ENCODE results near the gene C1QTNF4. TPM values are rescaled to one million over a fixed set of nuclear protein-coding genes. Genes with fewer than 3 reads are reported as not detected.
A peak's percentile ranks its signal among the peaks of the same experiment; 100 is the strongest.

C1QTNF4 gene
- total RNA-seq, 4 donors from 2014 or later, result 1.1 to 3.7 (median 1.9) TPM

DNA sequence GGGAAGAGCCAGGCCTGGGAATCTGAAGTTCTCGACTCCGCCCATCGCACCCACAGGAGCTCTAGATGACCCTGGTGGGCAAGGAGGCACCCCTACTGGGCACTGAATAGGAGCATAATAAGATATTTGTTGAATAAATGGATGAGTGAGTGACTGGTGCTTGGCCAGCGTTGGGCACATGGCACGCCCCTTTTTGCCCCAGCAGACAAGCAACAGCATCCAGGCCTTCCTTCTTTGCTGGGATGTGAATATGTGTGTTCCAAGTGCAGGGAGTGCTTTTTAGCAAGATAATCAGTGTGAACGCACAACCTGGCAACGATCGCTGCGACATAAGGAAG is 40.8 kb downstream of the C1QTNF4 start:
- Histone ChIP-seq H3K36me3 (no peaks in the 10 kb centered on the region), H3K9me3 (no peaks in the 10 kb centered on the region), H3K4me3 (replicated peaks in 1 of 3) (peak overlapping the region in 2 of 3 donors; percentile 4 to 91), H3K27me3 (no peaks in the 10 kb centered on the region), H3K27ac (peak overlapping the region; percentile 17 to 94 (median 93)), H3K4me1 (peaks cover 20 to 25% of the 10 kb centered on the region in 2 donors)
- no peak for DNase-seq
- TF ChIP-seq, protein P1, sequence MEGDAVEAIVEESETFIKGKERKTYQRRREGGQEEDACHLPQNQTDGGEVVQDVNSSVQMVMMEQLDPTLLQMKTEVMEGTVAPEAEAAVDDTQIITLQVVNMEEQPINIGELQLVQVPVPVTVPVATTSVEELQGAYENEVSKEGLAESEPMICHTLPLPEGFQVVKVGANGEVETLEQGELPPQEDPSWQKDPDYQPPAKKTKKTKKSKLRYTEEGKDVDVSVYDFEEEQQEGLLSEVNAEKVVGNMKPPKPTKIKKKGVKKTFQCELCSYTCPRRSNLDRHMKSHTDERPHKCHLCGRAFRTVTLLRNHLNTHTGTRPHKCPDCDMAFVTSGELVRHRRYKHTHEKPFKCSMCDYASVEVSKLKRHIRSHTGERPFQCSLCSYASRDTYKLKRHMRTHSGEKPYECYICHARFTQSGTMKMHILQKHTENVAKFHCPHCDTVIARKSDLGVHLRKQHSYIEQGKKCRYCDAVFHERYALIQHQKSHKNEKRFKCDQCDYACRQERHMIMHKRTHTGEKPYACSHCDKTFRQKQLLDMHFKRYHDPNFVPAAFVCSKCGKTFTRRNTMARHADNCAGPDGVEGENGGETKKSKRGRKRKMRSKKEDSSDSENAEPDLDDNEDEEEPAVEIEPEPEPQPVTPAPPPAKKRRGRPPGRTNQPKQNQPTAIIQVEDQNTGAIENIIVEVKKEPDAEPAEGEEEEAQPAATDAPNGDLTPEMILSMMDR (IDR thresholded peaks at IDR 0.05), result peak in 2 of 6 experiments; percentile 13 to 45
- no peak for TF ChIP-seq POLR2A (IDR thresholded peaks at IDR 0.05)
- intact Hi-C loops (cut with DNase I), result loop anchor here (10.0 kb wide), 1 partner anchor 79 kb away; no protein-coding TSS in a partner anchor
- WGBS, 2 donors, result 16% methylated on average over 9 of the region's 9 CpGs

DNA sequence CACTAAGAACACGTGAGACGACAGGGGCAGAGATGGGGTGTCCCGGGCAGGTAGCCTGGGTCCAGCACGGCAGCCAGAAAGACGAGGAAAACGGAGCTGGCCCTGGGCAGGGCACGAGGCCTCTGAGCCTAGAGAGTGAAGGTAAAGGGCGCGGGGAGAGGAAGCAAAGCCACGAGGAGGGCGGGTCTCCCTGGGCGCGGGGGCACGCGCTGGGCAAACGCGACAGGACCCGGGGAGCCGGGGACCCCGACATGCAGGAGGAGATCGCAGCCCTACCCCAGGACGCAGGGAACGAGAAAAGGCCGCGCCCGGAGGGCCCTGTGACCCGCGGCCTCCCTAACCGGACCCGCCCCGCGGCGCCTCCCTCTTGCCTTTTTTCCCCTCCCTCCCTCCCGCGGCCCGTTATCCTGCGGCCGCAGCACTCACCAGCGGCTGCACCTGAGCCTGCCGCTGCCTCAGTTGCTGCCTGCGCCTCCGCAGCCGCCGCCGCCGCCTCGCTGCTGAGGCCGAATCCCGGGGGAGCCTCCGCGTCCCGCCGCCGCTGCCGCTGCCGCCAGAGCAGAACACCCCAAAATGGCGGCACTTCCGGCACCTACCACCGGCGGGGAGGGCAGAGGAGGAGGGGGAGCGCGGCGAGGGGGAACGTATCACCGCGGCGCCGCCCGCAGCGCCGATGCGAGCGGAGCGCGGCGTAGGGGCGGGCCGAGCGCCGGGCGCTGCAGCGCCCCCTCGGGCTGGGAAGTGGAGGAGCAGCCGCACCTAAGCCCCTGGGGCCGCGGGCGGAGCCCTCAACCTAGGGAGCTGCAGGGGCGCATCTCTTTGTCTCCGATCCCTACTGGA is 41.4 kb downstream of the C1QTNF4 start, which contains the start of gene CELF1:
TSS of gene CELF1 (minus strand) at position 567 of the 840 bp plus-strand sequence. CDS start 53,609 bp downstream, outside the sequence.
- 0% methylated on average over 9 to 53 of the region's 89 CpGs for WGBS, 2 donors
- intact Hi-C loops (cut with DNase I), result loop anchor here (10.0 kb wide), 1 partner anchor 78 kb away; no protein-coding TSS in a partner anchor

DNA sequence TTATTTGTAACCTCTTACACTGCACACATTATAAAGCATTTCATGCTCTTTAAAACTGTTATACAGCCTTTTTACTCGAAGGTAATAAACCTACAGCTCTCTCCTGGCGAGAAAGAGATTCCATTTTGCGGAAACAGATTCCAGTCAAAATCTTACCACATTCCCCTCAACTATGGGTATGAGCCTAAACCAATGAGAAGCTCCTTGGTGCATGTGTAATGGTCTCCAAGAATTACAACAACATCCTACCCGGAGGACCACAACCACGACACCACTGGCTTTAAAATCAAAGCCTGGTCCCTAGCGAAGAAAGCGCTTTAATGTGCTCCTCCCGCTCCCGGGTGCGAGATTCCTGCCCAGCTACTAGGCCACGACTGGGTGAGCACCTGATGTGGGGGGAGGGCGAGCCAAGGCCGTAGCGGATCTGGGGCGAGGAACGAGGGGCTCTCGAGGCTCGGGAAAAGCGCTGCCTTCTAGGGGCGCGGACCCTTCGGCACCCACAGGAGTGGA is 42.1 kb downstream of the C1QTNF4 start:
- Histone ChIP-seq H3K27me3 (no peaks in the 10 kb centered on the region), H3K4me1 (peaks cover 21 to 29% of the 10 kb centered on the region in 2 donors), H3K9me3 (no peaks in the 10 kb centered on the region), H3K36me3 (no peaks in the 10 kb centered on the region), H3K27ac (peak overlapping the region; percentile 81 to 94 (median 93)), H3K4me3 (replicated peaks in 1 of 3) (peak overlapping the region; percentile 28 to 91 (median 51))
- intact Hi-C loops (cut with DNase I), result loop anchor here (10.0 kb wide), 1 partner anchor 77 kb away; no protein-coding TSS in a partner anchor
- DNase-seq, result peak; percentile 48 to 55
- TF ChIP-seq, protein P1 (IDR thresholded peaks at IDR 0.05), result no peak
- no peak for TF ChIP-seq POLR2A (IDR thresholded peaks at IDR 0.05)
- 2 to 6% methylated on average over 12 to 22 of the region's 22 CpGs for WGBS, 2 donors

More for the DNA sequence above, 41.4 kb downstream of the C1QTNF4 start, which contains the start of gene CELF1:
- H3K27me3 ChIP-seq, result no peaks in the 10 kb centered on the region
- H3K4me3 ChIP-seq (replicated peaks in 1 of 3), result peak within 1 kb of the TSS; percentile 28 to 91 (median 51)
- H3K36me3 ChIP-seq, result no peaks in the 10 kb centered on the region
- H3K27ac ChIP-seq, result peak within 1 kb of the TSS; percentile 81 to 94 (median 93)
- no peaks in the 10 kb centered on the region for H3K9me3 ChIP-seq
- H3K4me1 ChIP-seq, result peaks cover 21 to 29% of the 10 kb centered on the region in 2 donors
- peak; percentile 90 to 92 for DNase-seq
- TF ChIP-seq POLR2A (IDR thresholded peaks at IDR 0.05), result peak in 1 of 2 donors; percentile 72
- TF ChIP-seq, protein P1 (IDR thresholded peaks at IDR 0.05), result peak in 5 of 6 experiments; percentile 75 to 98 (median 96)

DNA sequence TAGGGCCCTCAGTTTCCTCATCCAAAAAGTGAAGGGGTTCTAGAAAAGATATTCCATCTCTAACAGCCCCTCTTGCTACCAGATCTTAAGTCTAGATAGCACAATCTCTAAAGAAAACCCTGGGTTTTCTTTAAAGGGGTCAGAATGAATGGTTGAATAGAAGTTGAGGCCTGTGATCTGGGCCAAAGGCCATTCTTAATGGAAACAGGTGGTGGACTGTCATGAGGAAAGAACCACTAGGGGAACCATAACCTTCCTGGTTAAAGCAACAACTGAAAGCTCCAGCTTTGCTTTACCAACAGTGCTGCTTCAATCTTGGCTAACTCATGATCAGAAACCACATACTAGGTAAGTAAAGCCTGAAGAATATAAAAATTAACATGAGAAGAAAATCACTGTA is 43.1 kb downstream of the C1QTNF4 start:
- TF ChIP-seq, protein P1 (IDR thresholded peaks at IDR 0.05), result peak in 2 of 6 experiments; percentile 12 to 24
- TF ChIP-seq POLR2A (IDR thresholded peaks at IDR 0.05), result no peak
- intact Hi-C loops (cut with DNase I), result loop anchor here (10.0 kb wide), 1 partner anchor 76 kb away; no protein-coding TSS in a partner anchor
- Histone ChIP-seq H3K9me3 (no peaks in the 10 kb centered on the region), H3K36me3 (no peaks in the 10 kb centered on the region), H3K27ac (peak overlapping the region in 2 of 3 donors; percentile 93 to 94), H3K27me3 (no peaks in the 10 kb centered on the region), H3K4me1 (peaks cover 21 to 29% of the 10 kb centered on the region in 2 donors), H3K4me3 (replicated peaks in 1 of 3) (no peak overlapping the region)
- DNase-seq, result no peak

Measured in thyroid gland (tissue), 4 donors.